Naive B cell (primary cell): ENCODE data around the gene PRM3. TPM values are rescaled to one million over a fixed set of nuclear protein-coding genes. Genes with fewer than 3 reads are reported as not detected.
A peak's percentile ranks its signal among the peaks of the same experiment; 100 is the strongest.

Source experiments
- ATAC-seq, 2 donors: fragments of 150-1000 bp; cut with Tn5 transposase; 2 replicates each; pipeline ENCODE4 v1.10.0; 2021; ENCODE audit warnings: low read depth in 2 of 2, mild to moderate bottlenecking in 2 of 2, moderate library complexity in 2 of 2
- DNase-seq: peaks from one replicate; pipeline ENCODE4 v3.0.0; 2022
- H3K27ac Mint-ChIP-seq, 6 donors: one replicate each; pipeline ENCODE4 v1.8.0; 2020 to 2022; ENCODE audit warnings: mild to moderate bottlenecking in 6 of 6, mixed read lengths in 6 of 6, moderate library complexity in 5 of 6, inconsistent platforms in 2 of 6
- H3K27me3 Mint-ChIP-seq, 3 donors: one replicate each; pipeline ENCODE4 v1.8.0; 2021 to 2022; ENCODE audit warnings: mixed read lengths in 3 of 3, mild to moderate bottlenecking in 1 of 3
- H3K36me3 Mint-ChIP-seq, 2 donors: one replicate each; pipeline ENCODE4 v1.8.0; 2020 to 2022; ENCODE audit warnings: mixed read lengths in 2 of 2, inconsistent platforms in 1 of 2, mild to moderate bottlenecking in 1 of 2
- H3K4me1 Mint-ChIP-seq, 3 donors: one replicate each; pipeline ENCODE4 v1.8.0; 2020 to 2022; ENCODE audit warnings: mixed read lengths in 3 of 3, inconsistent platforms in 1 of 3, mild to moderate bottlenecking in 1 of 3, moderate library complexity in 1 of 3
- H3K4me3 Mint-ChIP-seq, 8 donors: one replicate each; pipeline ENCODE4 v1.8.0; 2020 to 2022; ENCODE audit warnings: mild to moderate bottlenecking in 8 of 8, mixed read lengths in 8 of 8, moderate library complexity in 8 of 8, inconsistent platforms in 2 of 8
- H3K9me3 Mint-ChIP-seq, 7 donors: one replicate each; pipeline ENCODE4 v1.8.0; 2020 to 2022; ENCODE audit warnings: mixed read lengths in 7 of 7, mild to moderate bottlenecking in 5 of 7, inconsistent platforms in 2 of 7, moderate library complexity in 1 of 7
- polyA plus RNA-seq, 6 donors: library from polyadenylated mRNA; unstranded; fragments of 300-500 nt; fragmentation: Illumina TruSeq; gene quantifications; one replicate each; pipeline ENCODE4 v1.2.3, GENCODE V29; 2021; ENCODE audit warnings: low read depth in 6 of 6

Gene PRM3
- polyA plus RNA-seq, 6 donors from 2014 or later = not detected

GRCh38 chr16:11249233-11250061 lies 24.0 kb downstream of the PRM3 start:
- ATAC-seq (no peak), DNase-seq (no peak)
- Mint-ChIP-seq H3K27me3 (no peaks in the 10 kb centered on the region), H3K36me3 (peaks cover 6 to 20% of the 10 kb centered on the region in 2 donors), H3K27ac (no peak overlapping the region), H3K4me3 (no peak overlapping the region), H3K4me1 (peaks cover 23 to 30% (median 26%) of the 10 kb centered on the region in 3 donors), H3K9me3 (no peaks in the 10 kb centered on the region)

GRCh38 chr16:11248133-11248532 lies 25.3 kb downstream of the PRM3 start:
- no peak overlapping the region for H3K4me3 Mint-ChIP-seq
- DNase-seq (no peak), ATAC-seq (peak in 1 of 2 donors; percentile 29)
- H3K27me3 Mint-ChIP-seq = no peaks in the 10 kb centered on the region
- H3K9me3 Mint-ChIP-seq = no peaks in the 10 kb centered on the region
- no peak overlapping the region for H3K27ac Mint-ChIP-seq
- H3K4me1 Mint-ChIP-seq = peaks cover 14 to 20% (median 15%) of the 10 kb centered on the region in 3 donors
- peaks cover 0 to 13% of the 10 kb centered on the region in 2 donors for H3K36me3 Mint-ChIP-seq

- ATAC-seq = no peak
- H3K27me3 Mint-ChIP-seq = no peaks in the 10 kb centered on the region
- H3K4me1 Mint-ChIP-seq = peaks cover 0 to 5% (median 4%) of the 10 kb centered on the region in 3 donors
- H3K9me3 Mint-ChIP-seq = no peaks in the 10 kb centered on the region
- no peak for DNase-seq
- no peak overlapping the region for H3K4me3 Mint-ChIP-seq
- H3K36me3 Mint-ChIP-seq = peaks cover 0 to 7% of the 10 kb centered on the region in 2 donors
- no peak overlapping the region for H3K27ac Mint-ChIP-seq
Observed at GRCh38 chr16:11245988-11246387, 27.4 kb downstream of the PRM3 start.

- no peak overlapping the region for H3K27ac Mint-ChIP-seq
- H3K9me3 Mint-ChIP-seq = no peaks in the 10 kb centered on the region
- peaks cover 5 to 6% (median 6%) of the 10 kb centered on the region in 3 donors for H3K4me1 Mint-ChIP-seq
- ATAC-seq (no peak), DNase-seq (no peak)
- no peaks in the 10 kb centered on the region for H3K27me3 Mint-ChIP-seq
- H3K36me3 Mint-ChIP-seq = peaks cover 0 to 2% of the 10 kb centered on the region in 2 donors
- H3K4me3 Mint-ChIP-seq = no peak overlapping the region
Observed at GRCh38 chr16:11245222-11245737, 28.1 kb downstream of the PRM3 start.

- ATAC-seq = no peak
- Mint-ChIP-seq H3K9me3 (no peaks in the 10 kb centered on the region), H3K27me3 (no peaks in the 10 kb centered on the region), H3K36me3 (no peaks in the 10 kb centered on the region), H3K4me1 (peaks cover 5 to 11% (median 6%) of the 10 kb centered on the region in 3 donors), H3K4me3 (no peak overlapping the region), H3K27ac (no peak overlapping the region)
- no peak for DNase-seq
Observed at GRCh38 chr16:11242658-11243057, 30.8 kb downstream of the PRM3 start.

GRCh38 chr16:11241480-11242204 lies 31.8 kb downstream of the PRM3 start:
- Mint-ChIP-seq H3K27ac (no peak overlapping the region), H3K27me3 (no peaks in the 10 kb centered on the region), H3K36me3 (no peaks in the 10 kb centered on the region), H3K4me1 (peaks cover 5 to 11% (median 6%) of the 10 kb centered on the region in 3 donors), H3K4me3 (no peak overlapping the region), H3K9me3 (no peaks in the 10 kb centered on the region)
- DNase-seq (no peak), ATAC-seq (no peak)

GRCh38 chr16:11240636-11241473 lies 32.6 kb downstream of the PRM3 start:
- H3K4me3 Mint-ChIP-seq = no peak overlapping the region
- no peak overlapping the region for H3K27ac Mint-ChIP-seq
- DNase-seq (no peak), ATAC-seq (no peak)
- no peaks in the 10 kb centered on the region for H3K36me3 Mint-ChIP-seq
- peaks cover 5 to 11% (median 6%) of the 10 kb centered on the region in 3 donors for H3K4me1 Mint-ChIP-seq
- no peaks in the 10 kb centered on the region for H3K27me3 Mint-ChIP-seq
- H3K9me3 Mint-ChIP-seq = no peaks in the 10 kb centered on the region

GRCh38 chr16:11239644-11240632 lies 33.5 kb downstream of the PRM3 start:
- H3K27ac Mint-ChIP-seq = peak overlapping the region in 1 of 6 donors; percentile 7

GRCh38 chr16:11238272-11239202 lies 34.9 kb downstream of the PRM3 start:
- H3K4me1 Mint-ChIP-seq = peaks cover 11 to 19% (median 11%) of the 10 kb centered on the region in 3 donors
- H3K4me3 Mint-ChIP-seq = peak overlapping the region in 1 of 8 donors; percentile 14
- no peak for DNase-seq
- ATAC-seq = no peak
- no peak overlapping the region for H3K27ac Mint-ChIP-seq
- no peaks in the 10 kb centered on the region for H3K27me3 Mint-ChIP-seq
- no peaks in the 10 kb centered on the region for H3K9me3 Mint-ChIP-seq
- no peaks in the 10 kb centered on the region for H3K36me3 Mint-ChIP-seq

More at GRCh38 chr16:11239644-11240632, 33.5 kb downstream of the PRM3 start:
- Mint-ChIP-seq H3K9me3 (no peaks in the 10 kb centered on the region), H3K4me1 (peaks cover 6 to 11% (median 9%) of the 10 kb centered on the region in 3 donors), H3K27me3 (no peaks in the 10 kb centered on the region), H3K36me3 (no peaks in the 10 kb centered on the region), H3K4me3 (no peak overlapping the region)
- ATAC-seq = no peak
- DNase-seq = no peak

- Mint-ChIP-seq H3K27me3 (no peaks in the 10 kb centered on the region), H3K4me1 (peaks cover 21 to 34% (median 29%) of the 10 kb centered on the region in 3 donors), H3K27ac (no peak overlapping the region), H3K4me3 (no peak overlapping the region), H3K9me3 (no peaks in the 10 kb centered on the region), H3K36me3 (no peaks in the 10 kb centered on the region)
- ATAC-seq = no peak
- DNase-seq = no peak
Observed at GRCh38 chr16:11236461-11237254, 36.8 kb downstream of the PRM3 start.

GRCh38 chr16:11235703-11235991 lies 37.8 kb downstream of the PRM3 start:
- H3K4me3 Mint-ChIP-seq = no peak overlapping the region
- H3K9me3 Mint-ChIP-seq = no peaks in the 10 kb centered on the region
- no peak for ATAC-seq
- H3K36me3 Mint-ChIP-seq = no peaks in the 10 kb centered on the region
- H3K4me1 Mint-ChIP-seq = peaks cover 20 to 34% (median 27%) of the 10 kb centered on the region in 3 donors
- no peak overlapping the region for H3K27ac Mint-ChIP-seq
- no peak for DNase-seq
- H3K27me3 Mint-ChIP-seq = no peaks in the 10 kb centered on the region
